Natural killer cell (primary cell): ENCODE results near the gene TTC39C. TPM values are rescaled to one million over a fixed set of nuclear protein-coding genes. Genes with fewer than 3 reads are reported as not detected.

ENCODE experiments used
- ATAC-seq, 3 donors: fragments of 150-1000 bp in 2 of 3; fragments of 200-7000 bp in 1 of 3; cut with Tn5 transposase; 1 replicate in 1 of 3; 2 replicates in 2 of 3; pipeline ENCODE4 v1.10.0; 2021; ENCODE audit warnings: mild to moderate bottlenecking in 2 of 3, moderate library complexity in 2 of 3
- DNase-seq, 2 donors: peaks; one replicate each; pipeline versions ENCODE4 v3.0.0 to v3.0.0-alpha.2; 2013 to 2021; ENCODE audit warnings: mixed read lengths in 1 of 2
- H3K27ac ChIP-seq: one replicate; pipeline ENCODE4 v1.5.1; 2013; ENCODE audit warnings: mild to moderate bottlenecking, low read length
- H3K27me3 ChIP-seq: one replicate; pipeline ENCODE4 v1.6.1; 2013; ENCODE audit warnings: low read length; ENCODE audit not compliant: control insufficient read depth, insufficient read depth
- H3K36me3 ChIP-seq: one replicate; pipeline ENCODE4 v1.6.1; 2013; ENCODE audit warnings: low read length; ENCODE audit not compliant: control insufficient read depth, insufficient read depth
- H3K4me1 ChIP-seq: one replicate; pipeline ENCODE4 v1.6.1; 2013; ENCODE audit warnings: low read length; ENCODE audit not compliant: control insufficient read depth, insufficient read depth
- H3K4me3 ChIP-seq: one replicate; pipeline ENCODE4 v1.5.1; 2013; ENCODE audit warnings: low read length
- H3K9me3 ChIP-seq: one replicate; pipeline ENCODE4 v1.6.1; 2013; ENCODE audit warnings: low read length; ENCODE audit not compliant: control insufficient read depth, insufficient read depth
- H3K27ac Mint-ChIP-seq, 2 donors: one replicate each; pipeline ENCODE4 v1.8.0; 2022; ENCODE audit warnings: mild to moderate bottlenecking in 2 of 2, mixed read lengths in 2 of 2, moderate library complexity in 1 of 2
- H3K27me3 Mint-ChIP-seq, 2 donors: one replicate each; pipeline ENCODE4 v1.8.0; 2022; ENCODE audit warnings: low read depth in 2 of 2, mixed read lengths in 2 of 2
- H3K36me3 Mint-ChIP-seq: one replicate; pipeline ENCODE4 v1.8.0; 2022; ENCODE audit warnings: mixed read lengths
- H3K4me1 Mint-ChIP-seq, 2 donors: one replicate each; pipeline ENCODE4 v1.8.0; 2022; ENCODE audit warnings: mixed read lengths in 2 of 2
- H3K4me3 Mint-ChIP-seq: one replicate; pipeline ENCODE4 v1.8.0; 2022; ENCODE audit warnings: mild to moderate bottlenecking, moderate library complexity, mixed read lengths
- H3K9me3 Mint-ChIP-seq, 2 donors: one replicate each; pipeline ENCODE4 v1.8.0; 2022; ENCODE audit warnings: mixed read lengths in 2 of 2
- WGBS: methylation state at CpG from one replicate; pipeline ENCODE4 v1.1.7; 2013; ENCODE audit warnings: missing lambda C conversion rate; ENCODE audit not compliant: insufficient coverage; 5-methylcytosine and 5-hydroxymethylcytosine counted together
- intact Hi-C: fragments of 100-400 bp; cut with micrococcal nuclease; formaldehyde crosslinking; loops from one replicate; pipeline ENCODE4 v1.14.2; 2022
- total RNA-seq, 4 donors: library from RNA; stranded (reverse); fragments of 120-200 nt in 1 of 4; gene quantifications; one replicate each; pipeline versions ENCODE4 v1.2.3 to v1.2.4, GENCODE V29; 2013 to 2022
- TF ChIP-seq, protein P1 (sequence below): fragments of 200-600 bp; IDR thresholded peaks from one replicate; pipeline ENCODE4 v1.8.0; 2022; ENCODE audit warnings: antibody characterized with exemption

TTC39C gene
- total RNA-seq, 3 donors from 2014 or later (not counting 1 experiment from before 2014, with no cell fraction given) = 39.0 to 61.5 (median 44.3) TPM

DNA sequence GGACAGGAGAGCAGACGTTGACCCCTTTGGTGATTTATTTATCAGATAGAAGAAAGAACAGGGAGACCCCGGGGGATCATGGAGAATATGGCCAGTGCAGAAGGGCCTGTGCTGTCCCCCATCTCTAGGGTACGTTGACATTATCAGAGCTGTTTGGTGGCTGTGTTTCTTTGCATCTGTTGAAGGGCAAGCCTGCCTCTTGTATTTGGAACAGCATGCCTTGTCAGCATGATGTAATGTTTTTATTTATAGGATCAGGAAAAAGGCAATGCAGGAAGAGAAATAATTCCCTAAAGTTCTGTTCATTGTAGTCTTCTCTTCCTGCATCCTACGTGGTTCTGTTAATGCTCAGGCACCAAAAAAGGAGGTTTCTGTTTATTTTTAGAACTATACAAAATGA, 74.5 kb downstream of the TTC39C start:
- no peak overlapping the region for H3K4me3 Mint-ChIP-seq
- peaks cover 5 to 23% of the 10 kb centered on the region in 2 donors for H3K4me1 Mint-ChIP-seq

DNA sequence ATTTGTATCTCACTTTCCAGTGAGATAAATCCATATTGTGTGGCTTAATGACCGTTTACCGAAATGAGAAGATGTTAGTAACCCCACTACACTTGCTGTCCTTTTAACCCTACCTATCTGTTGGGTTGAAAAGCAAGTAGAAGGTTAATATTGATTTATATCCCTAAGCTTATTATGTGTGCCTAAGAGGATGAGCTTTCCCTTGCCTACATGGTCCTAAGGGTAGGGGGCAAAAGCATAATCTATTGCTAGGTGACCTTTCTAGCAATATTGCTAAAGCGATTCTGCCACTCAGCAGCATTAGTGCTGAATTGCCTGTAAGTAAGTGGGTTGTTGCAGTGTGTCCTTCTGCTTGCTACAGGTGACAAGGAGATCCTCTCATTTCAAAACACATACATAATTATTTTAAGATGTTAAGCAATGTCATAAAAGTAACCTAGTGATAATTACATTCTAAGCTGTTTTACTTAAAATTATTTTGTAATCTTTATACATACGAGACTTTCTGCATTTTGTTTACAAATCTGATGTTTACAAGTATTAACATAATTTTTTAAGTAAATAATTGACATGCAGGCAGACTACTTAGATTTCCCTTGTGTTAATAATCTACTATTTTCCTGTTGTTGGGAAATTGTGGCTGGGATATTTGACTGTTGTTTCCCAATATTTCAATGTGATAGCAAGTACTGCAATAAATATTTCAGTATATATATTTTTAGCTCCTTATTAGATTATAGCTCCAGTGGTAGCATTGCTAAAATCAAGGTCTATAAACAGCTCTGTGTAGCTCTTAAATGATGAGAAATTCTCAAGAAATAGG, 75.2 kb downstream of the TTC39C start:
- Histone ChIP-seq H3K9me3 (no peaks in the 10 kb centered on the region), H3K27ac (no peak overlapping the region), H3K4me3 (no peak overlapping the region), H3K36me3 (peaks cover 37% of the 10 kb centered on the region), H3K4me1 (no peaks in the 10 kb centered on the region), H3K27me3 (no peaks in the 10 kb centered on the region)
- H3K9me3 Mint-ChIP-seq = no peaks in the 10 kb centered on the region
- no peak overlapping the region for H3K4me3 Mint-ChIP-seq
- TF ChIP-seq, protein P1, sequence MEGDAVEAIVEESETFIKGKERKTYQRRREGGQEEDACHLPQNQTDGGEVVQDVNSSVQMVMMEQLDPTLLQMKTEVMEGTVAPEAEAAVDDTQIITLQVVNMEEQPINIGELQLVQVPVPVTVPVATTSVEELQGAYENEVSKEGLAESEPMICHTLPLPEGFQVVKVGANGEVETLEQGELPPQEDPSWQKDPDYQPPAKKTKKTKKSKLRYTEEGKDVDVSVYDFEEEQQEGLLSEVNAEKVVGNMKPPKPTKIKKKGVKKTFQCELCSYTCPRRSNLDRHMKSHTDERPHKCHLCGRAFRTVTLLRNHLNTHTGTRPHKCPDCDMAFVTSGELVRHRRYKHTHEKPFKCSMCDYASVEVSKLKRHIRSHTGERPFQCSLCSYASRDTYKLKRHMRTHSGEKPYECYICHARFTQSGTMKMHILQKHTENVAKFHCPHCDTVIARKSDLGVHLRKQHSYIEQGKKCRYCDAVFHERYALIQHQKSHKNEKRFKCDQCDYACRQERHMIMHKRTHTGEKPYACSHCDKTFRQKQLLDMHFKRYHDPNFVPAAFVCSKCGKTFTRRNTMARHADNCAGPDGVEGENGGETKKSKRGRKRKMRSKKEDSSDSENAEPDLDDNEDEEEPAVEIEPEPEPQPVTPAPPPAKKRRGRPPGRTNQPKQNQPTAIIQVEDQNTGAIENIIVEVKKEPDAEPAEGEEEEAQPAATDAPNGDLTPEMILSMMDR = no peak
- no peak overlapping the region for H3K27ac Mint-ChIP-seq
- no peaks in the 10 kb centered on the region for H3K27me3 Mint-ChIP-seq
- 100% methylated on average over 1 of the region's 4 CpGs for WGBS
- ATAC-seq (no peak), DNase-seq (no peak)
- peaks cover 11 to 29% of the 10 kb centered on the region in 2 donors for H3K4me1 Mint-ChIP-seq
- H3K36me3 Mint-ChIP-seq = peaks cover 14% of the 10 kb centered on the region
- intact Hi-C loops = no loop called here

More for the DNA sequence above, 74.5 kb downstream of the TTC39C start:
- Histone ChIP-seq H3K4me1 (no peaks in the 10 kb centered on the region), H3K36me3 (peaks cover 38% of the 10 kb centered on the region), H3K9me3 (no peaks in the 10 kb centered on the region), H3K27me3 (no peaks in the 10 kb centered on the region), H3K27ac (no peak overlapping the region), H3K4me3 (no peak overlapping the region)
- TF ChIP-seq, protein P1 = no peak
- WGBS = 83% methylated on average over 4 of the region's 4 CpGs
- no peaks in the 10 kb centered on the region for H3K27me3 Mint-ChIP-seq
- H3K9me3 Mint-ChIP-seq = no peaks in the 10 kb centered on the region
- no peak overlapping the region for H3K27ac Mint-ChIP-seq
- intact Hi-C loops = no loop called here
- peaks cover 14% of the 10 kb centered on the region for H3K36me3 Mint-ChIP-seq
- DNase-seq (no peak), ATAC-seq (no peak)

DNA sequence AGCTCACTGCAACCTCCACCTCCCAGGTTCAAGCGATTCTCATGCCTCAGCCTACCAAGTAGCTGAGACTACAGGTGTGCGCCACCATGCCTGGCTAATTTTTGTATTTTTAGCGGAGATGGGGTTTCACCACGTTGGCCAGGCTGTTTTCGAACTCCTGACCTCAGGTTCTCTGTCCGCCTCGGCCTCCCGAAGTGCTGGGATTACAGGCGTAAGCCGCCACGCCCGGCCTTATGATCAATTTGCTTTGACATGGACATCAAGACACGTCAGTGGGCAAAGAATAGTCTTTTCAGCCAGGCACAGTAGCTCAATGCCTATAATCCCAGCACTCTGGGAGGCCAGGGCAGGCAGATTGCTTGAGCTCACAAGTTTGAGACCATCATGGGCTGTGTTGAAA, 76.3 kb downstream of the TTC39C start:
- Mint-ChIP-seq H3K27me3 (no peaks in the 10 kb centered on the region), H3K4me3 (no peak overlapping the region), H3K36me3 (peaks cover 12% of the 10 kb centered on the region), H3K27ac (no peak overlapping the region), H3K4me1 (peaks cover 17 to 35% of the 10 kb centered on the region in 2 donors), H3K9me3 (no peaks in the 10 kb centered on the region)
- no peak for DNase-seq
- peaks cover 27% of the 10 kb centered on the region for H3K36me3 ChIP-seq
- H3K27ac ChIP-seq = no peak overlapping the region
- H3K9me3 ChIP-seq = no peaks in the 10 kb centered on the region
- no peaks in the 10 kb centered on the region for H3K27me3 ChIP-seq
- no peaks in the 10 kb centered on the region for H3K4me1 ChIP-seq
- 97% methylated on average over 13 of the region's 13 CpGs for WGBS
- no peak for ATAC-seq
- no peak overlapping the region for H3K4me3 ChIP-seq
- TF ChIP-seq, protein P1 = no peak
- intact Hi-C loops = no loop called here
